SK-N-SH treated with all-trans-retinoic acid at 6 μM for 48 hours (cell line): ENCODE measurements around the gene EGFL7.

Source experiments
- ATAC-seq: fragments of 200-7000 bp; cut with Tn5 transposase; 3 replicates; pipeline ENCODE4 v1.9.1; 2020; ENCODE audit warnings: mild to moderate bottlenecking, moderate library complexity
- ARNTL ChIP-seq: fragments of 450-650 bp; formaldehyde crosslinking; IDR thresholded peaks from 2 replicates; pipeline ENCODE4 v1.5.0; 2020; ENCODE audit warnings: low read depth, mild to moderate bottlenecking, moderate library complexity, borderline replicate concordance
- BACH2 ChIP-seq: fragments of 250-450 bp; sonication (Bioruptor Pico); IDR thresholded peaks from 2 replicates; pipeline ENCODE4 v1.9.0; 2021; ENCODE audit warnings: mild to moderate bottlenecking, borderline replicate concordance
- CSDC2 ChIP-seq: fragments of 250-450 bp; sonication (Bioruptor Pico); IDR thresholded peaks from 2 replicates; pipeline ENCODE4 v1.5.0; 2020; ENCODE audit warnings: mild to moderate bottlenecking, moderate library complexity
- CSRNP3 ChIP-seq: fragments of 250-450 bp; sonication (Bioruptor Pico); IDR thresholded peaks from 2 replicates; pipeline ENCODE4 v1.5.1; 2021; ENCODE audit warnings: mild to moderate bottlenecking, moderate library complexity
- ESRRG ChIP-seq: fragments of 250-450 bp; sonication (Bioruptor Pico); IDR thresholded peaks from 2 replicates; pipeline ENCODE4 v1.6.1; 2021; ENCODE audit warnings: mild to moderate bottlenecking
- GLIS3 ChIP-seq: fragments of 250-450 bp; sonication (Bioruptor Pico); IDR thresholded peaks from 2 replicates; pipeline ENCODE4 v1.5.0; 2020; ENCODE audit warnings: mild to moderate bottlenecking, moderate library complexity
- ISL1 ChIP-seq: fragments of 250-450 bp; sonication (Bioruptor Pico); IDR thresholded peaks from 2 replicates; pipeline ENCODE4 v2.1.2; 2022; ENCODE audit warnings: mild to moderate bottlenecking, moderate library complexity
- PATZ1 ChIP-seq: fragments of 250-450 bp; sonication (Bioruptor Pico); IDR thresholded peaks from 2 replicates; pipeline ENCODE4 v1.8.0; 2020; ENCODE audit warnings: mild to moderate bottlenecking, moderate library complexity, borderline replicate concordance
- POU6F1 ChIP-seq: fragments of 250-450 bp; sonication (Bioruptor Pico); IDR thresholded peaks from 2 replicates; pipeline ENCODE4 v1.8.0; 2021; ENCODE audit warnings: low read depth, mild to moderate bottlenecking, moderate library complexity, borderline replicate concordance
- PPARA ChIP-seq: fragments of 250-450 bp; sonication (Bioruptor Pico); IDR thresholded peaks from 2 replicates; pipeline ENCODE4 v1.5.0; 2020; ENCODE audit warnings: mild to moderate bottlenecking, borderline replicate concordance
- RARB ChIP-seq: fragments of 250-450 bp; sonication (Bioruptor Pico); IDR thresholded peaks from 2 replicates; pipeline ENCODE4 v1.8.0; 2021; ENCODE audit warnings: mild to moderate bottlenecking, moderate library complexity
- SNAI2 ChIP-seq: fragments of 250-450 bp; sonication (Bioruptor Pico); IDR thresholded peaks from 2 replicates; pipeline ENCODE4 v1.5.0; 2020; ENCODE audit warnings: mild to moderate bottlenecking, moderate library complexity
- TCF4 ChIP-seq: fragments of 250-450 bp; sonication (Bioruptor Pico); IDR thresholded peaks from 2 replicates; pipeline ENCODE4 v1.8.0; 2021; ENCODE audit warnings: mild to moderate bottlenecking, moderate library complexity, borderline replicate concordance
- TOX ChIP-seq: fragments of 250-450 bp; sonication (Bioruptor Pico); IDR thresholded peaks from 2 replicates; pipeline ENCODE4 v1.8.0; 2021; ENCODE audit warnings: mild to moderate bottlenecking, moderate library complexity, borderline replicate concordance
- ZC3H10 ChIP-seq: fragments of 250-450 bp; sonication (Bioruptor Pico); IDR thresholded peaks from 2 replicates; pipeline ENCODE4 v1.5.1; 2021; ENCODE audit warnings: mild to moderate bottlenecking, moderate library complexity
- ZFP3 ChIP-seq: fragments of 250-450 bp; sonication (Bioruptor Pico); IDR thresholded peaks from 2 replicates; pipeline ENCODE4 v1.5.0; 2020; ENCODE audit warnings: mild to moderate bottlenecking, moderate library complexity
- ZFP30 ChIP-seq: fragments of 450-650 bp; formaldehyde crosslinking; IDR thresholded peaks from 2 replicates; pipeline ENCODE4 v1.5.0; 2022; ENCODE audit warnings: mild to moderate bottlenecking, moderate library complexity
- ZNF565 ChIP-seq: fragments of 450-650 bp; formaldehyde crosslinking; conservative IDR thresholded peaks from 2 replicates; pipeline ENCODE4 v1.5.0; 2020; ENCODE audit warnings: low read depth, mild to moderate bottlenecking, moderate library complexity
- ZNF70 ChIP-seq: fragments of 450-650 bp; formaldehyde crosslinking; IDR thresholded peaks from 2 replicates; pipeline ENCODE4 v1.5.0; 2020; ENCODE audit warnings: mild to moderate bottlenecking, moderate library complexity
- TF ChIP-seq, protein P1 (sequence below): fragments of 250-450 bp; sonication (Bioruptor Pico); IDR thresholded peaks from 2 replicates; pipeline ENCODE4 v1.5.0; 2020; ENCODE audit warnings: mild to moderate bottlenecking, moderate library complexity
- TF ChIP-seq, protein P2 (sequence below): fragments of 250-450 bp; sonication (Bioruptor Pico); IDR thresholded peaks from 2 replicates; pipeline ENCODE4 v1.5.1; 2020; ENCODE audit warnings: low read depth, mild to moderate bottlenecking, moderate library complexity

The EGFL7 gene

DNA sequence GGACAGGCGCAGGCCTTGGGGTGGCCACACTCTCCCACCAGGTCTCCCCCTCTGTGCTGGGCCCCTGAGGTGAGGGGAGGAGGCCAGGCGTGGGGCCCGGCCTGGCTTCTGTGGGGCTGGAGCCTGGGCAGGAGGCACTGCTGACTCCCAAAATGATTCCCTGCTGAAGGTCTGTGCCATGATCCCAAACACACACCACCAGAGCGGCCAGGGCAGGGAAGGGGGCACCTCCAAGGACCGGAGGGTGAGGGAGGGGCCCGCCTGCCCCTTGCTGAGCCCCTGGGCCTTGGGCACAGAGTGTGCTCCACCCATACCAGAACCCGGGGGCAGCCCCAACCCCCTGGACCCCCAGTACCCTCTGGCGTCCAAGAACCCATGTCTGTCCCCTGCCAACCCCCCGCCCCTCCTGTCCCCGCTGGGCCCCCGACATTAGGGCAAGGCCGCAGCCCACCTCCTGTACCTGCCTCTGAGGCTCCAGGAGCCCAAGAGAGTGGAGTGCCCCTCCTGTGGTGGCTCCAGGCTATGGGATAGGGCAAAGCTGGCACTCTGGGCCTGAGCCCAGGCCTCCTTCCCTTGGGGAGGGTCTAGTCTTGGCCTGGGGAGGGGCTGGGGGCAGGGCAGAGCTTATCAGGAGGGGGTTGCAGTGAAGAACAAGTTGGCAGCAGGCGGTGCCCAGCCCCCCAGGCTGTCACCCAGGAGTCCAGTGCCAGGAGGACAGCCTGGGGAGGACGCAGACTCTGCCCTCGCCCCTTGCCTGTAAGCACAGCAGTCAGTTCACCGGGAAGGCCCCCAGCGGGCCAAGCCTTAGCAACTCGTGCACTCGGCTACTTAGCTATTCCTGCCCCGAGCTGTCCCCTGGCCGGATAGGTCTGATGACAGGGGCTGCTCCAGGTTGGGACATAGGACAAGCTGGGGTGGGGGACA lies 2.6 kb upstream of the EGFL7 start:
- TF ChIP-seq ZNF70: no peak
- no peak for TF ChIP-seq PATZ1
- no peak for TF ChIP-seq ZNF565 (CRISPR knock-in tag)
- TF ChIP-seq BACH2 (CRISPR knock-in tag): no peak
- TF ChIP-seq ZC3H10 (CRISPR knock-in tag): no peak
- TF ChIP-seq SNAI2 (CRISPR knock-in tag): no peak
- TF ChIP-seq ESRRG (CRISPR knock-in tag): no peak
- TF ChIP-seq ZFP30 (CRISPR knock-in tag): no peak
- TF ChIP-seq, protein P1, sequence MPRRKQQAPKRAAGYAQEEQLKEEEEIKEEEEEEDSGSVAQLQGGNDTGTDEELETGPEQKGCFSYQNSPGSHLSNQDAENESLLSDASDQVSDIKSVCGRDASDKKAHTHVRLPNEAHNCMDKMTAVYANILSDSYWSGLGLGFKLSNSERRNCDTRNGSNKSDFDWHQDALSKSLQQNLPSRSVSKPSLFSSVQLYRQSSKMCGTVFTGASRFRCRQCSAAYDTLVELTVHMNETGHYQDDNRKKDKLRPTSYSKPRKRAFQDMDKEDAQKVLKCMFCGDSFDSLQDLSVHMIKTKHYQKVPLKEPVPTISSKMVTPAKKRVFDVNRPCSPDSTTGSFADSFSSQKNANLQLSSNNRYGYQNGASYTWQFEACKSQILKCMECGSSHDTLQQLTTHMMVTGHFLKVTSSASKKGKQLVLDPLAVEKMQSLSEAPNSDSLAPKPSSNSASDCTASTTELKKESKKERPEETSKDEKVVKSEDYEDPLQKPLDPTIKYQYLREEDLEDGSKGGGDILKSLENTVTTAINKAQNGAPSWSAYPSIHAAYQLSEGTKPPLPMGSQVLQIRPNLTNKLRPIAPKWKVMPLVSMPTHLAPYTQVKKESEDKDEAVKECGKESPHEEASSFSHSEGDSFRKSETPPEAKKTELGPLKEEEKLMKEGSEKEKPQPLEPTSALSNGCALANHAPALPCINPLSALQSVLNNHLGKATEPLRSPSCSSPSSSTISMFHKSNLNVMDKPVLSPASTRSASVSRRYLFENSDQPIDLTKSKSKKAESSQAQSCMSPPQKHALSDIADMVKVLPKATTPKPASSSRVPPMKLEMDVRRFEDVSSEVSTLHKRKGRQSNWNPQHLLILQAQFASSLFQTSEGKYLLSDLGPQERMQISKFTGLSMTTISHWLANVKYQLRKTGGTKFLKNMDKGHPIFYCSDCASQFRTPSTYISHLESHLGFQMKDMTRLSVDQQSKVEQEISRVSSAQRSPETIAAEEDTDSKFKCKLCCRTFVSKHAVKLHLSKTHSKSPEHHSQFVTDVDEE (CRISPR knock-in tag): no peak
- TF ChIP-seq RARB (CRISPR knock-in tag): no peak
- TF ChIP-seq CSRNP3: no peak
- no peak for TF ChIP-seq TCF4 (CRISPR knock-in tag)
- no peak for TF ChIP-seq ZFP3 (CRISPR knock-in tag)
- TF ChIP-seq, protein P2, sequence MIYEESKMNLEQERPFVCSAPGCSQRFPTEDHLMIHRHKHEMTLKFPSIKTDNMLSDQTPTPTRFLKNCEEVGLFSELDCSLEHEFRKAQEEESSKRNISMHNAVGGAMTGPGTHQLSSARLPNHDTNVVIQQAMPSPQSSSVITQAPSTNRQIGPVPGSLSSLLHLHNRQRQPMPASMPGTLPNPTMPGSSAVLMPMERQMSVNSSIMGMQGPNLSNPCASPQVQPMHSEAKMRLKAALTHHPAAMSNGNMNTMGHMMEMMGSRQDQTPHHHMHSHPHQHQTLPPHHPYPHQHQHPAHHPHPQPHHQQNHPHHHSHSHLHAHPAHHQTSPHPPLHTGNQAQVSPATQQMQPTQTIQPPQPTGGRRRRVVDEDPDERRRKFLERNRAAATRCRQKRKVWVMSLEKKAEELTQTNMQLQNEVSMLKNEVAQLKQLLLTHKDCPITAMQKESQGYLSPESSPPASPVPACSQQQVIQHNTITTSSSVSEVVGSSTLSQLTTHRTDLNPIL (CRISPR knock-in tag): no peak
- no peak for TF ChIP-seq POU6F1 (CRISPR knock-in tag)
- TF ChIP-seq TOX (CRISPR knock-in tag): no peak
- no peak for TF ChIP-seq ISL1 (CRISPR knock-in tag)
- TF ChIP-seq GLIS3: no peak
- no peak for TF ChIP-seq CSDC2 (CRISPR knock-in tag)
- TF ChIP-seq, all 23 proteins: peak for 0
- no peak for ATAC-seq

GRCh38 chr9:136660971-136661550 lies 1.7 kb upstream of the EGFL7 start:
- no peak for TF ChIP-seq PPARA
- ATAC-seq: no peak

- ATAC-seq: no peak
- TF ChIP-seq CSRNP3 (no peak), ZFP3 (CRISPR knock-in tag) (no peak), ARNTL (CRISPR knock-in tag) (no peak), CSDC2 (CRISPR knock-in tag) (no peak), ESRRG (CRISPR knock-in tag) (no peak), POU6F1 (CRISPR knock-in tag) (no peak), ISL1 (CRISPR knock-in tag) (no peak), ZNF565 (CRISPR knock-in tag) (no peak), ZC3H10 (CRISPR knock-in tag) (no peak), TOX (CRISPR knock-in tag) (no peak)
- TF ChIP-seq, protein P2 (CRISPR knock-in tag): no peak
These were observed 933 bp upstream of the EGFL7 start for GRCh38 chr9:136661641-136662325.
